Smooth muscle cell (in vitro differentiated cells): Measurements from ENCODE around the gene NUDT16L1. TPM values are rescaled to one million over a fixed set of nuclear protein-coding genes. Genes with fewer than 3 reads are reported as not detected.

Experiments
- DNase-seq: peaks from one replicate; lab custom pipeline; 2025; ENCODE audit not compliant: unreplicated experiment; lab: John Stamatoyannopoulos, UW
- H2AFZ ChIP-seq: fragments of 200-600 bp; sonication (generic); 2 replicates; pipeline ENCODE4 v1.6.0; 2016; ENCODE audit warnings: antibody characterized with exemption, low read depth, mild to moderate bottlenecking
- H3F3A ChIP-seq: fragments of 200-600 bp; sonication (generic); 2 replicates; pipeline ENCODE4 v1.6.0; 2017; ENCODE audit warnings: antibody characterized with exemption, low read depth
- H3K27ac ChIP-seq: fragments of 200-600 bp; sonication (generic); 2 replicates; pipeline ENCODE4 v1.5.1; 2016; ENCODE audit warnings: low read depth, mild to moderate bottlenecking
- H3K27me3 ChIP-seq: fragments of 200-600 bp; sonication (generic); 2 replicates; pipeline ENCODE4 v1.6.1; 2016; ENCODE audit warnings: low read depth, mild to moderate bottlenecking
- H3K36me3 ChIP-seq: fragments of 200-600 bp; sonication (generic); 2 replicates; pipeline ENCODE4 v1.5.1; 2016; ENCODE audit warnings: low read depth
- H3K4me1 ChIP-seq: fragments of 200-600 bp; sonication (generic); 2 replicates; pipeline ENCODE4 v1.5.1; 2016; ENCODE audit warnings: low read depth
- H3K4me2 ChIP-seq: fragments of 200-600 bp; sonication (generic); 2 replicates; pipeline ENCODE4 v1.6.0; 2016; ENCODE audit warnings: mild to moderate bottlenecking
- H3K4me3 ChIP-seq: fragments of 200-600 bp; sonication (generic); 2 replicates; pipeline ENCODE4 v1.5.1; 2016; ENCODE audit warnings: mild to moderate bottlenecking
- H3K79me2 ChIP-seq: fragments of 200-600 bp; sonication (generic); 2 replicates; pipeline ENCODE4 v1.6.0; 2016; ENCODE audit warnings: low read depth, mild to moderate bottlenecking
- H3K9ac ChIP-seq: fragments of 200-600 bp; sonication (generic); 2 replicates; pipeline ENCODE4 v1.6.0; 2016; ENCODE audit warnings: low read depth
- H3K9me3 ChIP-seq: fragments of 200-600 bp; sonication (generic); replicated peaks from 2 replicates; pipeline ENCODE4 v1.5.1; 2016; ENCODE audit warnings: low read depth
- H4K20me1 ChIP-seq: fragments of 200-600 bp; sonication (generic); 2 replicates; pipeline ENCODE4 v1.6.0; 2016; ENCODE audit warnings: low read depth
- CTCF ChIP-seq: fragments of 200-600 bp; sonication (generic); IDR thresholded peaks from 2 replicates; pipeline ENCODE4 v1.5.1; 2017; ENCODE audit warnings: borderline replicate concordance, mild to moderate bottlenecking, antibody characterized with exemption; ENCODE audit not compliant: insufficient read depth, poor library complexity, severe bottlenecking
- WGBS: methylation state at CpG from one replicate; pipeline ENCODE4 v1.1.7; 2016; ENCODE audit warnings: low lambda C conversion rate; 5-methylcytosine and 5-hydroxymethylcytosine counted together
- polyA plus RNA-seq: library from polyadenylated mRNA; unstranded; fragments of >200 nt; fragmentation: Nextera tagmentation; extraction: Ambion mirVana; gene quantifications from 2 replicates; pipeline ENCODE4 v1.2.1, GENCODE V29; 2016
- total RNA-seq: library from RNA; depleted of rRNA; stranded (reverse); fragments of >200 nt; gene quantifications from 2 replicates; pipeline ENCODE4 v1.2.3, GENCODE V29; 2014

Gene NUDT16L1
- total and polyA plus RNA-seq, 2 experiments from 2014 or later, result 17.6 to 48.3 TPM

GRCh38 chr16:4702466-4702808 lies 9.1 kb downstream of the NUDT16L1 start:
- Histone ChIP-seq H3K4me1 (no peaks in the 10 kb centered on the region), H3K9ac (no peak overlapping the region), H3K27ac (no peak overlapping the region), H3K36me3 (no peaks in the 10 kb centered on the region), H2AFZ (no peak overlapping the region), H3K9me3 (no peaks in the 10 kb centered on the region), H3K4me3 (no peak overlapping the region), H4K20me1 (peaks cover 7% of the 10 kb centered on the region), H3K27me3 (no peaks in the 10 kb centered on the region), H3F3A (no peaks in the 10 kb centered on the region), H3K4me2 (no peak overlapping the region), H3K79me2 (no peaks in the 10 kb centered on the region)
- TF ChIP-seq CTCF, result no peak
- WGBS, result 95% methylated on average over 7 of the region's 7 CpGs
- no peak for DNase-seq

- no peak overlapping the region for H3K9ac ChIP-seq
- over 99% methylated on average over 7 of the region's 7 CpGs for WGBS
- H3K4me1 ChIP-seq, result no peaks in the 10 kb centered on the region
- H3K4me3 ChIP-seq, result no peak overlapping the region
- no peak for DNase-seq
- no peaks in the 10 kb centered on the region for H3F3A ChIP-seq
- H3K27me3 ChIP-seq, result no peaks in the 10 kb centered on the region
- H2AFZ ChIP-seq, result no peak overlapping the region
- no peaks in the 10 kb centered on the region for H3K9me3 ChIP-seq
- no peak overlapping the region for H3K27ac ChIP-seq
- no peak for TF ChIP-seq CTCF
- H4K20me1 ChIP-seq, result peaks cover 7% of the 10 kb centered on the region
- H3K36me3 ChIP-seq, result no peaks in the 10 kb centered on the region
- H3K79me2 ChIP-seq, result no peaks in the 10 kb centered on the region
- H3K4me2 ChIP-seq, result no peak overlapping the region
Measured at GRCh38 chr16:4703906-4704305, 10.5 kb downstream of the NUDT16L1 start.

- no peak overlapping the region for H3K4me2 ChIP-seq
- no peak overlapping the region for H3K27ac ChIP-seq
- H3K36me3 ChIP-seq, result no peaks in the 10 kb centered on the region
- no peaks in the 10 kb centered on the region for H3K79me2 ChIP-seq
- H2AFZ ChIP-seq, result no peak overlapping the region
- TF ChIP-seq CTCF, result no peak
- H3K9me3 ChIP-seq, result no peaks in the 10 kb centered on the region
- DNase-seq, result no peak
- WGBS, result 96% methylated on average over 8 of the region's 8 CpGs
- no peak overlapping the region for H3K9ac ChIP-seq
- no peak overlapping the region for H3K4me3 ChIP-seq
- H3K4me1 ChIP-seq, result no peaks in the 10 kb centered on the region
- no peaks in the 10 kb centered on the region for H3F3A ChIP-seq
- peaks cover 7% of the 10 kb centered on the region for H4K20me1 ChIP-seq
- no peaks in the 10 kb centered on the region for H3K27me3 ChIP-seq
Measured at GRCh38 chr16:4704491-4704890, 11.1 kb downstream of the NUDT16L1 start.

GRCh38 chr16:4704913-4705312 lies 11.6 kb downstream of the NUDT16L1 start:
- no peak overlapping the region for H3K4me3 ChIP-seq
- peaks cover 7% of the 10 kb centered on the region for H4K20me1 ChIP-seq
- DNase-seq, result no peak
- H2AFZ ChIP-seq, result no peak overlapping the region
- H3K4me1 ChIP-seq, result no peaks in the 10 kb centered on the region
- 96% methylated on average over 14 of the region's 14 CpGs for WGBS
- no peak overlapping the region for H3K4me2 ChIP-seq
- H3F3A ChIP-seq, result no peaks in the 10 kb centered on the region
- no peak for TF ChIP-seq CTCF
- H3K9me3 ChIP-seq, result no peaks in the 10 kb centered on the region
- H3K79me2 ChIP-seq, result no peaks in the 10 kb centered on the region
- H3K9ac ChIP-seq, result no peak overlapping the region
- H3K36me3 ChIP-seq, result no peaks in the 10 kb centered on the region
- H3K27ac ChIP-seq, result no peak overlapping the region
- H3K27me3 ChIP-seq, result no peaks in the 10 kb centered on the region
